A549 (cell line): ENCODE data around the gene ANKRD18B.
"Not testable (repeated sequence)": the region's sequence is repeated elsewhere in the genome, so short reads cannot be mapped to it uniquely, and the experiment has no call there.

Experiments used
- CEBPB ChIP-seq, 2 experiments: fragments of >200 bp in 1 of 2; sonication (Bioruptor Twin) in 1 of 2; formaldehyde crosslinking in 1 of 2; IDR thresholded peaks; 2 replicates each; pipeline ENCODE4 v1.6.1; 2012 to 2016
- CHD4 ChIP-seq: fragments of 200-600 bp; sonication (generic); IDR thresholded peaks from 2 replicates; pipeline ENCODE4 v1.6.1; 2016; ENCODE audit warnings: antibody characterized with exemption, mild to moderate bottlenecking, borderline replicate concordance
- HOXA7 ChIP-seq: fragments of 250-450 bp; sonication (Bioruptor Pico); IDR thresholded peaks from 2 replicates; pipeline ENCODE4 v1.5.0; 2020; ENCODE audit warnings: mild to moderate bottlenecking, moderate library complexity
- NR3C1 ChIP-seq: fragments of >200 bp; sonication (Bioruptor Twin); formaldehyde crosslinking; IDR thresholded peaks from 3 replicates; pipeline ENCODE4 v1.6.1; 2017
- POLR2A ChIP-seq: IDR thresholded peaks from 2 replicates; pipeline ENCODE4 v1.6.1; 2012; ENCODE audit warnings: mild to moderate bottlenecking, low read length
- SMC3 ChIP-seq: fragments of >200 bp; sonication (Bioruptor Twin); formaldehyde crosslinking; IDR thresholded peaks from 3 replicates; pipeline ENCODE4 v1.6.1; 2018; ENCODE audit warnings: inconsistent platforms
- ZFP36 ChIP-seq: fragments of 450-650 bp; IDR thresholded peaks from 2 replicates; pipeline ENCODE4 v1.6.1; 2014; ENCODE audit warnings: borderline replicate concordance; ENCODE audit not compliant: partially characterized antibody
- TF ChIP-seq, protein P1 (sequence below): fragments of 250-450 bp; sonication (Bioruptor Pico); IDR thresholded peaks from 2 replicates; pipeline ENCODE4 v1.5.0; 2021; ENCODE audit warnings: mild to moderate bottlenecking, moderate library complexity, borderline replicate concordance
- TF ChIP-seq, protein P2 (sequence below): fragments of >200 bp; sonication (Bioruptor Twin); formaldehyde crosslinking; IDR thresholded peaks from 3 replicates; pipeline ENCODE4 v1.5.1; 2016

DNA sequence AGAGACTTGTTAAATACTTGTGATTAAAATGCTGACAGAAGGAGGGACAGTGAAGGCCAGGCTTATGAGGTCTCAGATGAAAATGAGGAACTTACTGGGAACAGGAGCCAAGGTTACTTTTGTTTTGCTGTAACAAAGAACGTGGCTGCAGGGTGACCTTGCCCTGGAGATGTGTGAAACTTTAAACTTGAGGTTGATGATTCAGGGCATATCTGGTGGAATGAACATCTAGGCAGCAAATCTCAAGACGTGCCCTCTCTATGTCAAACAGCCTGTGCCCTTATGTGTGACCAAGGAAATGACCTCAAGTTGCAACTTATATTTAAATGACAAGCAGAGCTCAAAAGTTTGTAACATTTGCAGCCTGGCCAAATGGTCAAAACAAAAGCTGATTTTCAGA, 58.6 kb downstream of the ANKRD18B start:
- not testable (repeated sequence) for TF ChIP-seq NR3C1; HOXA7 (CRISPR knock-in tag); CEBPB (IDR thresholded peaks at IDR 0.05); POLR2A; ZFP36; SMC3; CHD4
- TF ChIP-seq, protein P1, sequence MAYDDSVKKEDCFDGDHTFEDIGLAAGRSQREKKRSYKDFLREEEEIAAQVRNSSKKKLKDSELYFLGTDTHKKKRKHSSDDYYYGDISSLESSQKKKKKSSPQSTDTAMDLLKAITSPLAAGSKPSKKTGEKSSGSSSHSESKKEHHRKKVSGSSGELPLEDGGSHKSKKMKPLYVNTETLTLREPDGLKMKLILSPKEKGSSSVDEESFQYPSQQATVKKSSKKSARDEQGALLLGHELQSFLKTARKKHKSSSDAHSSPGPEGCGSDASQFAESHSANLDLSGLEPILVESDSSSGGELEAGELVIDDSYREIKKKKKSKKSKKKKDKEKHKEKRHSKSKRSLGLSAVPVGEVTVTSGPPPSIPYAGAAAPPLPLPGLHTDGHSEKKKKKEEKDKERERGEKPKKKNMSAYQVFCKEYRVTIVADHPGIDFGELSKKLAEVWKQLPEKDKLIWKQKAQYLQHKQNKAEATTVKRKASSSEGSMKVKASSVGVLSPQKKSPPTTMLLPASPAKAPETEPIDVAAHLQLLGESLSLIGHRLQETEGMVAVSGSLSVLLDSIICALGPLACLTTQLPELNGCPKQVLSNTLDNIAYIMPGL (CRISPR knock-in tag) = not testable (repeated sequence)
- TF ChIP-seq, protein P2, sequence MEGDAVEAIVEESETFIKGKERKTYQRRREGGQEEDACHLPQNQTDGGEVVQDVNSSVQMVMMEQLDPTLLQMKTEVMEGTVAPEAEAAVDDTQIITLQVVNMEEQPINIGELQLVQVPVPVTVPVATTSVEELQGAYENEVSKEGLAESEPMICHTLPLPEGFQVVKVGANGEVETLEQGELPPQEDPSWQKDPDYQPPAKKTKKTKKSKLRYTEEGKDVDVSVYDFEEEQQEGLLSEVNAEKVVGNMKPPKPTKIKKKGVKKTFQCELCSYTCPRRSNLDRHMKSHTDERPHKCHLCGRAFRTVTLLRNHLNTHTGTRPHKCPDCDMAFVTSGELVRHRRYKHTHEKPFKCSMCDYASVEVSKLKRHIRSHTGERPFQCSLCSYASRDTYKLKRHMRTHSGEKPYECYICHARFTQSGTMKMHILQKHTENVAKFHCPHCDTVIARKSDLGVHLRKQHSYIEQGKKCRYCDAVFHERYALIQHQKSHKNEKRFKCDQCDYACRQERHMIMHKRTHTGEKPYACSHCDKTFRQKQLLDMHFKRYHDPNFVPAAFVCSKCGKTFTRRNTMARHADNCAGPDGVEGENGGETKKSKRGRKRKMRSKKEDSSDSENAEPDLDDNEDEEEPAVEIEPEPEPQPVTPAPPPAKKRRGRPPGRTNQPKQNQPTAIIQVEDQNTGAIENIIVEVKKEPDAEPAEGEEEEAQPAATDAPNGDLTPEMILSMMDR = not testable (repeated sequence)
